ENCODE measurements around the gene EIF4H. TPM values are rescaled to one million over a fixed set of nuclear protein-coding genes. Genes with fewer than 3 reads are reported as not detected.
A peak's percentile ranks its signal among the peaks of the same experiment; 100 is the strongest.

EIF4H gene
- total RNA-seq, result 147 TPM

GRCh38 chr7:74173866-74174605 is at the start of gene EIF4H:
EIF4H (plus strand) TSS chr7:74174356; CDS start chr7:74174384, 28 bp downstream.

Small RNA genes lying within 50 kb of the gene (small RNA-seq; reads per million reads assigned to genes)
- 2.8 reads per million, percentile 83 among the genes with 10 or more reads in this experiment for gene MIR590 (ENCODE audit: low replicate concordance)

Other genes starting within 250 kb of the EIF4H start
- 6.9 TPM for gene ELN, start 146.2 kb upstream of the EIF4H start, total RNA-seq
- 21.9 TPM for gene LIMK1, start 90.6 kb upstream of the EIF4H start, total RNA-seq
- 1.3 TPM for gene LAT2, start 35.6 kb downstream of the EIF4H start, total RNA-seq
- 25.4 TPM for gene RFC2, start 80.0 kb downstream of the EIF4H start, total RNA-seq
- gene CLIP2, start 115.1 kb downstream of the EIF4H start, total RNA-seq, result 178 TPM